Measurements from ENCODE around the gene SSR1. TPM values are rescaled to one million over a fixed set of nuclear protein-coding genes. Genes with fewer than 3 reads are reported as not detected.

Gene SSR1
- total and polyA plus RNA-seq, 9 of the 15 experiments (the other 6 are each of a cell fraction or from before 2014, with no cell fraction given): 87.7 to 220 (median 144) TPM

DNA sequence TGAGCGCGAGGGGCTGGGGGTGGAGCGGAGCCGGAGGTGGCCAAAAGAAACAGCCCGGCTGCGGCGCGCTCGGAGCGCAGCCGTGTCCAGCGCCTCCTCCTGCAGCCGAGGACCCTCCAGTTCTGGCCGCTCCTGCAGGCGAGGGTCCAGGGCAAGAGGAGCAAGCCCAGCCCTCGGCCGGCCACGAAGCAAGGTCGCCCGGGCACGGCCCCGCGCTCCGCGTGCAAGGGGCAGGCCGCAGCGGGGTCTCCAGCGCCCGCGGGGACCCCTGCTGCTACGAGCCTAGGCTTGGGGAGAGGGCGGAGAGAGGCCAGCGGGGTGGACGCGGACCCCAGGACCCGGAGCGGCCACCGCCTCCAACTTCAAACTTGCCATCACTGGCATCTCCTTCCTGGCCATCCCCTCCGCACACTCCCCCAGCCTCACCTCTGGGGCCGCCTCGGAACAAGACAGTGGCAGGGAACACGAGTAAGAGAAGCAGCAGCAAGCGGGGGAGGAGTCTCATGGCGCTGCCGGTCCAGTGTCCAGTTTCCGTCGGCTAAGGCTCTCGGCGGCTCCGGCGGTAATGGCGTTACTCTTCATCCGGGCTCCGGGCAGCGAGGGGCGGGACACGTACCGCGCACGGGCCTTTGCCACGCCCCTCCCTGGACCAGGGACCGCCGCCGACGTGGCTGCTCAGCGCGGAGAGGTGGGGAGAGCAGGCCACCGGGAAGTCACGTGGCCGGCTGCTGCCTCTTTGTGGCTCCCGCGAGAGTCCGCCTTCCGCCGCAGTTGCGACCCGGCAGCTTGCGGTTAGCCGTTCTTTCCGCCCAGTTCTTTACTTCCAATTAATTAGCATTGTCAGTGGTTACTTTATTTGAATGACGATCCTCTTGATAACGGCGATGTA lies at the start of gene SSR1 (continued):
- TF ChIP-seq, protein P1, sequence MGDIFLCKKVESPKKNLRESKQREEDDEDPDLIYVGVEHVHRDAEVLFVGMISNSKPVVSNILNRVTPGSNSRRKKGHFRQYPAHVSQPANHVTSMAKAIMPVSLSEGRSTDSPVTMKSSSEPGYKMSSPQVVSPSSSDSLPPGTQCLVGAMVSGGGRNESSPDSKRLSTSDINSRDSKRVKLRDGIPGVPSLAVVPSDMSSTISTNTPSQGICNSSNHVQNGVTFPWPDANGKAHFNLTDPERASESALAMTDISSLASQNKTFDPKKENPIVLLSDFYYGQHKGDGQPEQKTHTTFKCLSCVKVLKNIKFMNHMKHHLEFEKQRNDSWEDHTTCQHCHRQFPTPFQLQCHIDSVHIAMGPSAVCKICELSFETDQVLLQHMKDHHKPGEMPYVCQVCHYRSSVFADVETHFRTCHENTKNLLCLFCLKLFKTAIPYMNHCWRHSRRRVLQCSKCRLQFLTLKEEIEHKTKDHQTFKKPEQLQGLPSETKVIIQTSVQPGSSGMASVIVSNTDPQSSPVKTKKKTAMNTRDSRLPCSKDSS (IDR thresholded peaks at IDR 0.05; ENCODE audit: low read depth, partially characterized antibody): no peak
- TF ChIP-seq ZNF740 (CRISPR knock-in tag; IDR thresholded peaks at IDR 0.05) (peak; percentile 81), ZNF740 (tag; IDR thresholded peaks at IDR 0.05) (no peak), SMARCB1 (IDR thresholded peaks at IDR 0.05; ENCODE audit: insufficient read length, low read depth) (no peak), KHSRP (IDR thresholded peaks at IDR 0.05) (no peak), EHMT2 (IDR thresholded peaks at IDR 0.05) (peak; percentile 24; the same call in 1 of the 2 replicates), ZNF184 (CRISPR knock-in tag; IDR thresholded peaks at IDR 0.05) (no peak), HMGN3 (IDR thresholded peaks at IDR 0.05; ENCODE audit: borderline replicate concordance, extremely low read depth, insufficient read length, low read depth, low read length) (peak; percentile 84), VEZF1 (CRISPR knock-in tag; IDR thresholded peaks at IDR 0.05) (peak; percentile 90), MAFK (IDR thresholded peaks at IDR 0.05; ENCODE audit: low read length) (no peak), POLR2H (tag; IDR thresholded peaks at IDR 0.05; ENCODE audit: low read depth) (peak; percentile 88), RHOXF2B (CRISPR knock-in tag; conservative IDR thresholded peaks at IDR 0.05) (no peak), MYC (IDR thresholded peaks at IDR 0.05; ENCODE audit: low read depth, low read length) (peak; percentile 90), MYC (CRISPR knock-in tag; IDR thresholded peaks at IDR 0.05; ENCODE audit: borderline replicate concordance, low read depth) (no peak), BMI1 (IDR thresholded peaks at IDR 0.05; ENCODE audit: low read length) (no peak)
- TF ChIP-seq, protein P2, sequence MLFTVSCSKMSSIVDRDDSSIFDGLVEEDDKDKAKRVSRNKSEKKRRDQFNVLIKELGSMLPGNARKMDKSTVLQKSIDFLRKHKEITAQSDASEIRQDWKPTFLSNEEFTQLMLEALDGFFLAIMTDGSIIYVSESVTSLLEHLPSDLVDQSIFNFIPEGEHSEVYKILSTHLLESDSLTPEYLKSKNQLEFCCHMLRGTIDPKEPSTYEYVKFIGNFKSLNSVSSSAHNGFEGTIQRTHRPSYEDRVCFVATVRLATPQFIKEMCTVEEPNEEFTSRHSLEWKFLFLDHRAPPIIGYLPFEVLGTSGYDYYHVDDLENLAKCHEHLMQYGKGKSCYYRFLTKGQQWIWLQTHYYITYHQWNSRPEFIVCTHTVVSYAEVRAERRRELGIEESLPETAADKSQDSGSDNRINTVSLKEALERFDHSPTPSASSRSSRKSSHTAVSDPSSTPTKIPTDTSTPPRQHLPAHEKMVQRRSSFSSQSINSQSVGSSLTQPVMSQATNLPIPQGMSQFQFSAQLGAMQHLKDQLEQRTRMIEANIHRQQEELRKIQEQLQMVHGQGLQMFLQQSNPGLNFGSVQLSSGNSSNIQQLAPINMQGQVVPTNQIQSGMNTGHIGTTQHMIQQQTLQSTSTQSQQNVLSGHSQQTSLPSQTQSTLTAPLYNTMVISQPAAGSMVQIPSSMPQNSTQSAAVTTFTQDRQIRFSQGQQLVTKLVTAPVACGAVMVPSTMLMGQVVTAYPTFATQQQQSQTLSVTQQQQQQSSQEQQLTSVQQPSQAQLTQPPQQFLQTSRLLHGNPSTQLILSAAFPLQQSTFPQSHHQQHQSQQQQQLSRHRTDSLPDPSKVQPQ (CRISPR knock-in tag; IDR thresholded peaks at IDR 0.05; ENCODE audit: borderline replicate concordance): no peak
- TF ChIP-seq, protein P3, sequence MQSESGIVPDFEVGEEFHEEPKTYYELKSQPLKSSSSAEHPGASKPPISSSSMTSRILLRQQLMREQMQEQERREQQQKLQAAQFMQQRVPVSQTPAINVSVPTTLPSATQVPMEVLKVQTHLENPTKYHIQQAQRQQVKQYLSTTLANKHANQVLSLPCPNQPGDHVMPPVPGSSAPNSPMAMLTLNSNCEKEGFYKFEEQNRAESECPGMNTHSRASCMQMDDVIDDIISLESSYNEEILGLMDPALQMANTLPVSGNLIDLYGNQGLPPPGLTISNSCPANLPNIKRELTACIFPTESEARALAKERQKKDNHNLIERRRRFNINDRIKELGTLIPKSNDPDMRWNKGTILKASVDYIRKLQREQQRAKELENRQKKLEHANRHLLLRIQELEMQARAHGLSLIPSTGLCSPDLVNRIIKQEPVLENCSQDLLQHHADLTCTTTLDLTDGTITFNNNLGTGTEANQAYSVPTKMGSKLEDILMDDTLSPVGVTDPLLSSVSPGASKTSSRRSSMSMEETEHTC (IDR thresholded peaks at IDR 0.05): peak; percentile 73
